HG03045 (cell line): ENCODE measurements around the gene DUSP1.

Experiments
- ATAC-seq: cut with Tn5 transposase; IDR thresholded peaks from one replicate; pipeline ENCODE4 v1.9.1; 2021; ENCODE audit warnings: mild to moderate bottlenecking, moderate library complexity; ENCODE audit not compliant: unreplicated experiment

The DUSP1 gene

GRCh38 chr5:172782169-172783039 lies 11.4 kb upstream of the DUSP1 start:
- ATAC-seq = no peak

DNA sequence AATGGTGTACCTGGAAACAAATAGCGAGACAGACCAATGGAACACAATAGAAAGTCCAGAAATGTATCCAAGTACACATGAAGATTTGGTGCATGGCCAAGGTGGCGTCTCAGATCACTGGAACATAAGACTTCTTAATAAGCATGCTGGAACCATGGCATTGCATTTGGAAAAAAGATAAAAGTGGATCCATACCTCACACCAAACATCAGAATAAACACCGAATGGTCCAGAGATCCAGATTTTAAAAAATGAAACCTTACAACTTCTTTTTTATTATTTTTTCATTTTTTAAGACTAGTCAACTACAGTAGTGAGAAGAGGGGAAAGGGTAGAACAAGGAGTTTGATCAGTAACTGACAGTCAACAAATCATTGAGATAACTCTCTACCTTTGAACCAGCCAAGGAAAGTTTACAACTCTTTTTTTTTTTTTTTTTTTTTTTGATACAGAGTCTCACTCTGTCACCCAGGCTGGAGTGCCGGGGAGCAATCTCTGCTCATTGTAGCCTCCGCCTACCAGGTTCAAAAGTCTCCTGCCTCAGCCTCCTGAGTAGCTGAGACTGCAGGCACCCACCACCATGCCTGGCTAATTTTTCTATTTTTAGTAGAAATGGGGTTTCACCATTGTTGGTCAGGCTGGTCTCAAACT lies 8.8 kb upstream of the DUSP1 start:
- no peak for ATAC-seq

- ATAC-seq = peak; percentile 6
Observed at GRCh38 chr5:172777881-172778814, 7.2 kb upstream of the DUSP1 start.

DNA sequence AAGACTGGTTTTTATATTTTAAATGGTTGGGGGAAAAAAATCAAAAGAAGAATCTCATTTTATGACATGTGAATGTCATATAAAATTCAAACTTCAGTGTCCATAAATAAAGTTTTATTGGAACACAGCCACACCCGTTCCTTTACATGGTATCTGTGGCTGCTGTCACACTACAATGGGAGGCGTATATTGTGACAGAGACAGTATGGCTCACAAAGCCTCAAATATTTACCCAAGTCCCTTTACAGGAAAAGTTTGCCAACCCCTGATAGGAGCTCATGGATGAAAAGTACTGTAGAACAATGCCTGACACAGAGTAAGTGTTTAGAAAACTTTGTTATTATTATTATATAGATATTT lies 5.2 kb upstream of the DUSP1 start:
- no peak for ATAC-seq

- ATAC-seq = no peak
Observed at GRCh38 chr5:172775326-172776234, 4.6 kb upstream of the DUSP1 start.

- no peak for ATAC-seq
Observed at GRCh38 chr5:172774561-172775315, 3.7 kb upstream of the DUSP1 start.

DNA sequence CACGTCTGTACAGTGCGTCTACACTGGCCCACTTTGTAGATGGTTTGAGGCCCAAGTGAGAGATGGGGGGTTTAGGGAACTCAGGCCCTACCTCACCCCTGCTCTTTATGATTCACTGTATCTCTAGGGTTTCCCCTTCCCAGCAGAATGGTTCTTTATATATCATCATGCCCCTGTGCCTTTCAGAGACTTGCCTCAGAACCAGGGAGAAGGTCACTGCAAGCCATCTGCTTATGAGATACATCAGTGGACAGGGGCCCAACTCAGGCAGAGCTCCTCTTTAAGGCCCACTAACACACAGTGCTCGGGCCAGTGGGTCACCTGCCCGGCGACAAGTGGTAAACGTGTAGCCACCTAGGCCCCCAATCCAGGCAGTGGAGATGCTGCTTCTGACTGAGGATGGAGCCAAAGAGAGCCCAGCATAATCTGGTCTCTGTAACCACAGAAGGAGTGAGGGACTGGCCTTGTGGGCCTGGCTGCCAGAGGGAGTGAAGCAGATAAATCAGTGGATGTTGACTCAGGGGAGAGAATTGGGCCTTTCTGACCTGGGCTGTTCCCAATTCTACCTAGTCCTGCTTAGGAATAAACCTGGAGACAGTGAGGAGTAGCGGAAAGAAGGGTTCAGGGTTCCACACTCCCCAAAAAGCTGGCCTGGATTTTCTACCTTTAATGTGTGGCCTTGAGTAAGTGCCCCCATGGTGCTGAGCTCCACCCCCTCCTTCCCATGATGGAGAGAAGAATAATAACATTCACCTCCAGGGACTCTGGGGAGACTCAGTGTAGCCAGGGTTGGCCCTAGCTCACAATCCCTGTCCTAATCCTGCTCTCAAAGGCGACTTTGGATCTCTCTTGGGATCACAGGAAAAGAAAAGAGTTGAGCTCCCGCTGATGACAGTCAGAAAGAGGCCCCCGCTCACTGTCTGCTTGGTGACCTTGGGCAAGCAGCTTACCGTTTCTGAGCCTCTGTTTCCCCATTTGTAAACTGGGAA lies 2.8 kb upstream of the DUSP1 start:
- ATAC-seq = no peak

DNA sequence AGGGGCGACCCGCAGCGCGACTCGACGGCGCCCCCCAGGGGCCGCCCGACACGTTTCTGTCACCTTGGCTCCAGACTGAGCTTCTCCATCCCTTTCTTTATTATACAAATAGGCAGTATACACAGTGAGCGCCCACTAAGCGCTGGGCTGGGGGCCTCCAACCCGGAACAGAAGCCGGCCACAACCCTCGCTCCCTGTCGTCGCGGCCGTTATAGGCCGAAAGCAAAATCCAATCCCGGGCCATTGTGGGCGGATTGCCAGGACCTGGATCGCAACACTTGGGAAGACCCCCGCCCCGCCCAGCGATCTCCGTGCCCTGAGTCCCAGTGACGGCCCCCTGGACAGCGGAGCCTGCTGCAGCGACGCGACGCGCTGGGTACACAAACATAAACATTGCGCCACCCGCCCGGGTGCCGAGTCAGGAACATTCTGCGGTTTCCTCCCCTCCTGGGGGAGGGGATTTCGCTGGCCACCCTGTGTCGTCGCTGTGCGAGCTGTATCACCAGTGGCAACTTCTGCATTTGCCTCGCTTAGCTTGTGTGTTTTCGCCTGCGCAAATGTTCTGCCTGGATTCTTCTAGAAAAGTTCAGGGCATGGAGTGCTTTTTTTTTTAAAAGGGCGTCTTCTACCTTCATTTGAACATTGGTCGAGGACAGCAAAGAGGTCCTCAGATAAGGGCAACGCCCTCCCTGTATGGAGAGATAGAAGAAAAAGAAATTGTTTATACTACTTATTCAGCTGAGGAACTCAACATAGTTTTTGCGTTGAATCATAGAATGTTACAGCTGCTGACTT lies 1.3 kb upstream of the DUSP1 start:
- ATAC-seq = peak; percentile 32

DNA sequence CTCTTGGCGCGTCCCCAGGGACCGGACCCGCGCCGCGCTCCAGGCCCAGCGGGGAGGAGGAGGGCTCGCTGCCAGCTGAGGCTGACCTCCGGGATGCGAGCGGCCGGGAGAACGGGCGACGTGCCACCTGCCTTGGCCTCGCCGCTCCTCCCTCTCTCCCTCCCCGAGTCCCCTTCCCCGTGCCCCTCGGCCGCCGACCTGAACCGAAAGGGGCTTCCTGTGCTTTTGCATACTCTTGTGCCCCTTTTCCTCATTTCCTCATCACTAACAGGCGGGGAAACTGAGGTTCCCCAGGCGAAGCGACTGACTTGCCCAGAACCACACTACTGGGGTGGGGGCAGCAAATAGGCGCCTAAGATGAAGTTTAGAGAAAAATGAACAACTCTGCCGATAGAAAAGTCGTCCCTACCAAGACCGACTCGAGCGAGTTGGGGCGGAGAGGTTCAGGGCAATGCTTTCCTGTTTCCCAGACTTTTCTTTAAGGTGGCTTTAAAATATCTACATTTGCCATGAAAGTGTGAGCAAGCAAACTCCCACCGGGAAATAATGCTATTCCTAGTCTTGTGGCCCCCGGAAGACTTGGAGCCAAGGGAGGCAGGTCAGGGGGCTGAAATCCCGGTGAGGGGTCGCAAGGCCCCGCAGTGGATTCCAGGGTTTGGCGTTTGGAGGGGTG lies 580 bp upstream of the DUSP1 start:
- ATAC-seq = no peak

DNA sequence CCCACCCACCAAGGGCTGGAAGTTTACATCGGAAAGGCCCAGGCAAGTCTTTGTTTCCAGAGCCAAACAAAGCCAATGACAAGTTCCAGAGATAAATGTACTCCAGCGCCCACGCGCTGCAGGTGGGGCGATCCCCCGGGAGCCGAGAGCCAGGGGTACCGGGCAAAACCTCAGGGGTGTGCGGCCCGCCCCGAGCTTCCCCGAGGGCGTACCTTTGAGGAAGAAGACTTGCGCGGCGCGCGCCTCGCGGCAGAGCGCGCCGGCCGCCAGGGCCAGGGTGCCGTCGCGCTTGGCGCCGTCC lies 671 bp downstream of the DUSP1 start:
- ATAC-seq = no peak

- no peak for ATAC-seq
Observed at GRCh38 chr5:172769616-172770373, 1.2 kb downstream of the DUSP1 start.

DNA sequence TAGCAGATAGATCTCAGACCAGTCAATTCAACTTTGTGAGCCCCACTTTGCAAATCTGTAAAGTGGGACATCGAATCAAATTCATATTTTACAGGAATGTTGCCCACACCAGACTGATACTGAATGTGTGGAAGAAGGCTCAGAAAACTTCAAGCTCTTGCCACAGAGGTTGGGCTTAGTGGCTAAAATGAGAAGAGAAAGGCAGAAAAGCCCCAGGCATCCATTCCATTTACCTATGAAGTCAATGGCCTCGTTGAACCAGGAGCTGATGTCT lies 1.7 kb downstream of the DUSP1 start:
- ATAC-seq = no peak

- ATAC-seq = no peak
Observed at GRCh38 chr5:172768573-172769341, 2.2 kb downstream of the DUSP1 start.

- no peak for ATAC-seq
Observed at GRCh38 chr5:172768098-172768572, 2.9 kb downstream of the DUSP1 start.

DNA sequence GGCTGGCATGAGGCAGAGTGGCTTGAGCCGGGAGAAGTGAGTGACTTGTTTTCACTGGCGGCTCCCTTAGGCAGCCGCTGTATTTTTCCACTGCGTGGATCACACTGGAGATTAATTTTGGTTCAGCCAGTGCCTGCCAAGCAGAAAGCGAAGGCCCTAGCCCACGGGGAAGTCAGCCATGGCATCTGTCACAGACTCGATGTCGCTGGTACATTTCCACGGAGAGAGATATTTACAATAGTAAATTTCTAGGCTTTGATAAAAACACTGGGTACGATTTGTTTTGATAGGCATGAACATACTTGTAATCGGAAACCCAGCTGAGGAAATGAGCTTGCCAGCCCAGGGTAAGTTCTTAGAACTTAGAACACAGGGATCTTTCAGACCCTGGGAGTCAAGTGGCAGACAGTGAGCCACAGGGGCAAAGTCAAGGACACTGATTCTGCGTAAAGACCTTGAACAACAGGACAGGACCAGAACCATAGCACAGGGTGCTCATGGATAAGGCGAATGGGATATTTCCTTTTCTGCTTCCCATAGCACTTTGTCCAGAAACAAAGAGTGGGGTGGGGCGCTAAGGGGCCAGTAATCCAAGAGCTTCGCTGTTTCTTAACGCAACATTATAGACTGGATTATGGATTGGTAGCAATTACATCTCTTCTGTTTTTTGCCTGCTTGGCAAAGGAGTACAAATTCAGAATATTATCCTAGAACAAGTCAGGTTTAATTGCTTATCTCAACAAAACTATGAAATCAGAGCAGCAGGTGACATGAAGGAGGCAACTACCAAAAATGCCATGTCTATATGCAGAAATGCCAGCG lies 4.5 kb downstream of the DUSP1 start:
- no peak for ATAC-seq
